ENCODE measurements around the gene FHOD1. TPM values are rescaled to one million over a fixed set of nuclear protein-coding genes. Genes with fewer than 3 reads are reported as not detected.
A peak's percentile ranks its signal among the peaks of the same experiment; 100 is the strongest.

FHOD1 gene
- total and polyA plus RNA-seq, 2 of the 13 experiments (the other 11 are each of a cell fraction or from before 2014, with no cell fraction given), result 20.0 to 20.8 TPM

GRCh38 chr16:67183627-67184452 lies 63.4 kb downstream of the FHOD1 start, which contains the start of gene MATCAP1 (continued):
- TF ChIP-seq PRDM10 (CRISPR knock-in tag; IDR thresholded peaks at IDR 0.05; ENCODE audit: low read depth) (peak; percentile 69; the same call in 1 of the 2 replicates), BCL6 (CRISPR knock-in tag; IDR thresholded peaks at IDR 0.05) (peak; percentile 63), ELF1 (CRISPR knock-in tag; IDR thresholded peaks at IDR 0.05) (peak; percentile 29), BATF2 (CRISPR knock-in tag; IDR thresholded peaks at IDR 0.05) (no peak), SAP130 (CRISPR knock-in tag; IDR thresholded peaks at IDR 0.05; ENCODE audit: low read depth) (peak; percentile 94), POLR2AphosphoS5 (IDR thresholded peaks at IDR 0.05; ENCODE audit: low read depth, low read length) (peak; percentile 34; the same call in 1 of the 2 replicates), EEA1 (CRISPR knock-in tag; IDR thresholded peaks at IDR 0.05; ENCODE audit: borderline replicate concordance) (peak; percentile 72; the same call in 1 of the 2 replicates), SMAD3 (CRISPR knock-in tag; IDR thresholded peaks at IDR 0.05) (peak; percentile 60), IKZF1 (IDR thresholded peaks at IDR 0.05) (no peak), KMT2B (CRISPR knock-in tag; IDR thresholded peaks at IDR 0.05) (peak; percentile 93), ZNF75D (CRISPR knock-in tag; IDR thresholded peaks at IDR 0.05; ENCODE audit: borderline replicate concordance) (no peak), ZNF331 (CRISPR knock-in tag; IDR thresholded peaks at IDR 0.05) (peak; percentile 59; the same call in 1 of the 2 replicates)
- TF ChIP-seq, protein P1, sequence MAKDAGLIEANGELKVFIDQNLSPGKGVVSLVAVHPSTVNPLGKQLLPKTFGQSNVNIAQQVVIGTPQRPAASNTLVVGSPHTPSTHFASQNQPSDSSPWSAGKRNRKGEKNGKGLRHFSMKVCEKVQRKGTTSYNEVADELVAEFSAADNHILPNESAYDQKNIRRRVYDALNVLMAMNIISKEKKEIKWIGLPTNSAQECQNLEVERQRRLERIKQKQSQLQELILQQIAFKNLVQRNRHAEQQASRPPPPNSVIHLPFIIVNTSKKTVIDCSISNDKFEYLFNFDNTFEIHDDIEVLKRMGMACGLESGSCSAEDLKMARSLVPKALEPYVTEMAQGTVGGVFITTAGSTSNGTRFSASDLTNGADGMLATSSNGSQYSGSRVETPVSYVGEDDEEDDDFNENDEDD (CRISPR knock-in tag; IDR thresholded peaks at IDR 0.05; ENCODE audit: borderline replicate concordance), result peak; percentile 71
- TF ChIP-seq, protein P2, sequence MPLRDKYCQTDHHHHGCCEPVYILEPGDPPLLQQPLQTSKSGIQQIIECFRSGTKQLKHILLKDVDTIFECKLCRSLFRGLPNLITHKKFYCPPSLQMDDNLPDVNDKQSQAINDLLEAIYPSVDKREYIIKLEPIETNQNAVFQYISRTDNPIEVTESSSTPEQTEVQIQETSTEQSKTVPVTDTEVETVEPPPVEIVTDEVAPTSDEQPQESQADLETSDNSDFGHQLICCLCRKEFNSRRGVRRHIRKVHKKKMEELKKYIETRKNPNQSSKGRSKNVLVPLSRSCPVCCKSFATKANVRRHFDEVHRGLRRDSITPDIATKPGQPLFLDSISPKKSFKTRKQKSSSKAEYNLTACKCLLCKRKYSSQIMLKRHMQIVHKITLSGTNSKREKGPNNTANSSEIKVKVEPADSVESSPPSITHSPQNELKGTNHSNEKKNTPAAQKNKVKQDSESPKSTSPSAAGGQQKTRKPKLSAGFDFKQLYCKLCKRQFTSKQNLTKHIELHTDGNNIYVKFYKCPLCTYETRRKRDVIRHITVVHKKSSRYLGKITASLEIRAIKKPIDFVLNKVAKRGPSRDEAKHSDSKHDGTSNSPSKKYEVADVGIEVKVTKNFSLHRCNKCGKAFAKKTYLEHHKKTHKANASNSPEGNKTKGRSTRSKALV (CRISPR knock-in tag; IDR thresholded peaks at IDR 0.05), result peak; percentile 92
- TF ChIP-seq, protein P3, sequence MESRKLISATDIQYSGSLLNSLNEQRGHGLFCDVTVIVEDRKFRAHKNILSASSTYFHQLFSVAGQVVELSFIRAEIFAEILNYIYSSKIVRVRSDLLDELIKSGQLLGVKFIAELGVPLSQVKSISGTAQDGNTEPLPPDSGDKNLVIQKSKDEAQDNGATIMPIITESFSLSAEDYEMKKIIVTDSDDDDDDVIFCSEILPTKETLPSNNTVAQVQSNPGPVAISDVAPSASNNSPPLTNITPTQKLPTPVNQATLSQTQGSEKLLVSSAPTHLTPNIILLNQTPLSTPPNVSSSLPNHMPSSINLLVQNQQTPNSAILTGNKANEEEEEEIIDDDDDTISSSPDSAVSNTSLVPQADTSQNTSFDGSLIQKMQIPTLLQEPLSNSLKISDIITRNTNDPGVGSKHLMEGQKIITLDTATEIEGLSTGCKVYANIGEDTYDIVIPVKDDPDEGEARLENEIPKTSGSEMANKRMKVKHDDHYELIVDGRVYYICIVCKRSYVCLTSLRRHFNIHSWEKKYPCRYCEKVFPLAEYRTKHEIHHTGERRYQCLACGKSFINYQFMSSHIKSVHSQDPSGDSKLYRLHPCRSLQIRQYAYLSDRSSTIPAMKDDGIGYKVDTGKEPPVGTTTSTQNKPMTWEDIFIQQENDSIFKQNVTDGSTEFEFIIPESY (CRISPR knock-in tag; IDR thresholded peaks at IDR 0.05), result no peak
